Aorta (tissue), 5 donors: ENCODE measurements around the gene PDGFC. TPM values are rescaled to one million over a fixed set of nuclear protein-coding genes. Genes with fewer than 3 reads are reported as not detected.

Experiments
- ATAC-seq: fragments of 200-7000 bp; cut with Tn5 transposase; one replicate; pipeline ENCODE4 v1.9.1; 2022; ENCODE audit warnings: moderate library complexity; ENCODE audit not compliant: low FRiP score
- DNase-seq, 2 donors: peaks; one replicate each; pipeline ENCODE4 v3.0.0-alpha.2; 2020
- H3K27ac ChIP-seq, 2 donors: one replicate each; pipeline ENCODE4 v1.5.1; 2013; ENCODE audit warnings: low read length in 2 of 2, mild to moderate bottlenecking in 2 of 2, moderate library complexity in 2 of 2, control low read depth in 1 of 2, inconsistent platforms in 1 of 2, low read depth in 1 of 2
- H3K27me3 ChIP-seq, 2 donors: one replicate each; pipeline ENCODE4 v1.6.1; 2013; ENCODE audit warnings: control low read depth in 1 of 2, low read length in 1 of 2, mild to moderate bottlenecking in 1 of 2, moderate library complexity in 1 of 2; ENCODE audit not compliant: insufficient read depth in 2 of 2, control insufficient read depth in 1 of 2
- H3K36me3 ChIP-seq, 2 donors: one replicate each; pipeline ENCODE4 v1.6.1; 2013; ENCODE audit warnings: control low read depth in 1 of 2, low read length in 1 of 2, mild to moderate bottlenecking in 1 of 2; ENCODE audit not compliant: insufficient read depth in 2 of 2, control insufficient read depth in 1 of 2
- H3K4me1 ChIP-seq, 2 donors: one replicate each; pipeline ENCODE4 v1.6.1; 2013; ENCODE audit warnings: low read length in 2 of 2, control low read depth in 1 of 2, mild to moderate bottlenecking in 1 of 2, moderate library complexity in 1 of 2; ENCODE audit not compliant: insufficient read depth in 2 of 2, control insufficient read depth in 1 of 2
- H3K4me3 ChIP-seq, 2 donors: one replicate each; pipeline ENCODE4 v1.5.1; 2013; ENCODE audit warnings: low read length in 2 of 2, control low read depth in 1 of 2, mild to moderate bottlenecking in 1 of 2
- H3K9me3 ChIP-seq: one replicate; pipeline ENCODE4 v1.6.1; 2013; ENCODE audit warnings: mild to moderate bottlenecking, low read length; ENCODE audit not compliant: control insufficient read depth
- WGBS, 2 donors: extraction: QIAGEN DNeasy Blood & Tissue Kit; methylation state at CpG; one replicate each; pipeline ENCODE4 v1.1.7; 2013; 5-methylcytosine and 5-hydroxymethylcytosine counted together
- intact Hi-C, 2 donors: fragments of 100-400 bp; cut with DNase I; formaldehyde crosslinking; loops; one replicate each; pipeline versions ENCODE4 v1.14.2 to v1.15.0; 2022
- polyA plus RNA-seq, 2 donors: library from polyadenylated mRNA; stranded (reverse); fragments of 200-250 nt; gene quantifications; one replicate each; pipeline ENCODE4 v1.2.3, GENCODE V29; 2013
- total RNA-seq, 2 donors: library from RNA; stranded (reverse); fragmentation: NEBNext Ultra II Directional; extraction: Animal tissue kit (Norgen Biotek cat#: 25700); gene quantifications; one replicate each; pipeline ENCODE4 v1.2.1, GENCODE V29; 2021
- donor health status: healthy with polysubstance abuse.
- donor health status: Bipolar disorder and iron deficiency.
- donor health status: DM: no; HTN: no; CAD: no.
- donor health status: DM: no; HTN: no; CAD: no.
- donor health status: DM: yes; HTN: yes; CAD: no.

Gene PDGFC
- total and polyA plus RNA-seq, 4 donors: 11.8 to 51.5 (median 29.2) TPM

DNA sequence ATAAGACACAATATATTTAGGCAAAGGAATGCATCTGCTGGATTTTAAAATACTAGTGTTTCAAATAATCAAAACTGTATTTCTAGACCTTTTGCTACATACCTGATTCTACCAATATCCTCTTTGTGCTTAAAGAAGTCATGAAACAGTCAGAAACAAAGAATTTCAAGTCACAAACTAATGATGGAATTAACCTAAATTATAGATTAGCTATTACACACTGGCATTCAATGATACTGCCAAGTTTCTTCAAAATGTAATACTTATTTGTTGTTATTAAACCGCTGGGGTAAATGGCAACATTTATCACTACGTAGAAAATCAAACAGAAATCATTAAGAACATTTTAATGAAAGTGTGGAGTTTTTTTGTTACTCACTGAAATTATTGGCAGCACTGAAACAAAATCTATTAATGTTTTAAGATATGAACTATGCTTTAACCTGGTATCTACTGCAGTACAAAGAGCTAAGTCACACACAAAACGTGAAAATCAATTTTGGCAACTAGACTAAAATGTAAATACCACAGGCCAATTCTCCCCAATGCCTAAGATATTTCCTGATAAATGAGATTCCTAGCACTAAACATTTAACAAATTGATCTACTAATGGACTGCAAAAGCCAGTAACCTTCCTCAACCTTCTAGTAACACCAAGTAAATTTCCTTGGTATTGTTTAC, 19.4 kb downstream of the PDGFC start:
- ATAC-seq (no peak), DNase-seq (no peak)
- H3K27me3 ChIP-seq: no peaks in the 10 kb centered on the region
- no peak overlapping the region for H3K4me3 ChIP-seq
- no peak overlapping the region for H3K27ac ChIP-seq
- WGBS, 2 donors: 25 to 34% methylated on average over 3 of the region's 3 CpGs
- no peaks in the 10 kb centered on the region for H3K36me3 ChIP-seq
- H3K9me3 ChIP-seq: no peaks in the 10 kb centered on the region
- intact Hi-C loops: no loop called here
- H3K4me1 ChIP-seq: peaks cover 2 to 14% of the 10 kb centered on the region in 2 donors

GRCh38 chr4:156950948-156951347, 20.7 kb downstream of the PDGFC start:
- 29 to 38% methylated on average over 3 of the region's 3 CpGs for WGBS, 2 donors
- H3K4me1 ChIP-seq: peaks cover 6 to 14% of the 10 kb centered on the region in 2 donors
- H3K9me3 ChIP-seq: no peaks in the 10 kb centered on the region
- ATAC-seq: no peak
- no peaks in the 10 kb centered on the region for H3K36me3 ChIP-seq
- H3K4me3 ChIP-seq: peak overlapping the region in 1 of 2 donors; percentile 31
- H3K27ac ChIP-seq: no peak overlapping the region
- DNase-seq: no peak
- intact Hi-C loops: no loop called here
- H3K27me3 ChIP-seq: no peaks in the 10 kb centered on the region

GRCh38 chr4:156950090-156950489, 21.5 kb downstream of the PDGFC start:
- Histone ChIP-seq H3K36me3 (no peaks in the 10 kb centered on the region), H3K27ac (peak overlapping the region in 1 of 2 donors; percentile 28), H3K9me3 (no peaks in the 10 kb centered on the region), H3K4me1 (peaks cover 6 to 18% of the 10 kb centered on the region in 2 donors), H3K4me3 (no peak overlapping the region), H3K27me3 (no peaks in the 10 kb centered on the region)
- intact Hi-C loops: no loop called here
- no peak for DNase-seq
- WGBS, 2 donors: 6 to 12% methylated on average over 5 of the region's 5 CpGs
- ATAC-seq: no peak

- H3K4me1 ChIP-seq: peaks cover 6 to 18% of the 10 kb centered on the region in 2 donors
- DNase-seq (no peak), ATAC-seq (peak; percentile 76)
- H3K9me3 ChIP-seq: no peaks in the 10 kb centered on the region
- peak overlapping the region; percentile 28 to 51 for H3K27ac ChIP-seq
- intact Hi-C loops: loop anchor here in 1 of 2 donors (5.0 to 10.0 kb wide), 2 partner anchors 125 to 177 kb away; no protein-coding TSS in a partner anchor
- H3K4me3 ChIP-seq: peak overlapping the region in 1 of 2 donors; percentile 18
- WGBS, 2 donors: 10% methylated on average over 2 of the region's 2 CpGs
- H3K36me3 ChIP-seq: no peaks in the 10 kb centered on the region
- H3K27me3 ChIP-seq: no peaks in the 10 kb centered on the region
Measured at GRCh38 chr4:156949373-156949814, 22.2 kb downstream of the PDGFC start.

- H3K4me1 ChIP-seq: peaks cover 6 to 19% of the 10 kb centered on the region in 2 donors
- DNase-seq (no peak), ATAC-seq (no peak)
- 25 to 27% methylated on average over 3 of the region's 3 CpGs for WGBS, 2 donors
- intact Hi-C loops: loop anchor here in 1 of 2 donors (5.0 to 10.0 kb wide), 2 partner anchors 124 to 176 kb away; no protein-coding TSS in a partner anchor
- peak overlapping the region in 1 of 2 donors; percentile 18 for H3K4me3 ChIP-seq
- H3K36me3 ChIP-seq: no peaks in the 10 kb centered on the region
- no peaks in the 10 kb centered on the region for H3K27me3 ChIP-seq
- H3K9me3 ChIP-seq: no peaks in the 10 kb centered on the region
- H3K27ac ChIP-seq: peak overlapping the region; percentile 71 to 77
Measured at GRCh38 chr4:156948738-156949137, 22.9 kb downstream of the PDGFC start.

- intact Hi-C loops: loop anchor here in 1 of 2 donors (5.0 to 10.0 kb wide), 2 partner anchors 123 to 176 kb away; no protein-coding TSS in a partner anchor
- no peaks in the 10 kb centered on the region for H3K36me3 ChIP-seq
- H3K4me1 ChIP-seq: peaks cover 9 to 21% of the 10 kb centered on the region in 2 donors
- no peaks in the 10 kb centered on the region for H3K27me3 ChIP-seq
- WGBS, 2 donors: 5 to 8% methylated on average over 6 of the region's 6 CpGs
- no peaks in the 10 kb centered on the region for H3K9me3 ChIP-seq
- H3K27ac ChIP-seq: peak overlapping the region in 1 of 2 donors; percentile 77
- DNase-seq: no peak
- H3K4me3 ChIP-seq: peak overlapping the region in 1 of 2 donors; percentile 26
- no peak for ATAC-seq
Measured at GRCh38 chr4:156948133-156948532, 23.5 kb downstream of the PDGFC start.

- WGBS, 2 donors: 11 to 13% methylated on average over 5 of the region's 5 CpGs
- intact Hi-C loops: loop anchor here in 1 of 2 donors (5.0 to 10.0 kb wide), 2 partner anchors 122 to 174 kb away; no protein-coding TSS in a partner anchor
- H3K9me3 ChIP-seq: no peaks in the 10 kb centered on the region
- H3K4me1 ChIP-seq: peaks cover 9 to 19% of the 10 kb centered on the region in 2 donors
- H3K27me3 ChIP-seq: no peaks in the 10 kb centered on the region
- DNase-seq (no peak), ATAC-seq (peak; percentile 73)
- no peak overlapping the region for H3K4me3 ChIP-seq
- H3K36me3 ChIP-seq: no peaks in the 10 kb centered on the region
- H3K27ac ChIP-seq: peak overlapping the region; percentile 84 to 95
Measured at GRCh38 chr4:156946516-156947424, 24.8 kb downstream of the PDGFC start.

DNA sequence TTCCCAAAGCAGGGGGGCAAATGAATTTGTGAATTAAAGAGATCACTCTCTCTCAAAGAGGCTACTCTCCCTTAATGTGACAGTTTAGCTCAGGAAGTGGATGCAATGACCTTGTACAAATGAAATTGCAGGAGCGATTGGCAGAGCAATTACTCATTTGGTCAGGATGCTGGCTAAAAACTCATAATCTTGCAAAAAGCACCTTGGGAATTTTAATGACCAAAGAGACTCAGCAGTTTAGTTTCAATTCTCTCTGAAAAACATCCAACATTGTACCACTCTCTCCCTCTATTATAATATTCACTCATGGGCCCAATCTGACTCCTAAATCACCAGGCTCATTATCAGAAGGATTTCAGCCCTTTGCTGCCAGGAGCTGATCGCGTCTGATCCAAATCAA, 26.1 kb downstream of the PDGFC start:
- ATAC-seq (no peak), DNase-seq (no peak)
- H3K4me1 ChIP-seq: peaks cover 9 to 19% of the 10 kb centered on the region in 2 donors
- 6% methylated on average over 3 of the region's 3 CpGs for WGBS, 2 donors
- H3K27me3 ChIP-seq: no peaks in the 10 kb centered on the region
- peak overlapping the region; percentile 60 to 88 for H3K27ac ChIP-seq
- H3K36me3 ChIP-seq: no peaks in the 10 kb centered on the region
- no peak overlapping the region for H3K4me3 ChIP-seq
- no peaks in the 10 kb centered on the region for H3K9me3 ChIP-seq
- intact Hi-C loops: loop anchor here in 1 of 2 donors (5.0 to 10.0 kb wide), 2 partner anchors 121 to 173 kb away; no protein-coding TSS in a partner anchor
